Transverse colon (tissue), 4 donors: ENCODE data around the gene SLC25A18. TPM values are rescaled to one million over a fixed set of nuclear protein-coding genes. Genes with fewer than 3 reads are reported as not detected.
"Not testable (repeated sequence)": the region's sequence is repeated elsewhere in the genome, so short reads cannot be mapped to it uniquely, and the experiment has no call there.

Source experiments
- DNase-seq: peaks from one replicate; pipeline ENCODE4 v3.0.0-alpha.2; 2019
- H3K27ac ChIP-seq, 4 donors: fragments of 200-600 bp; sonication (generic); 2 replicates each; pipeline ENCODE4 v1.5.1; 2016 to 2018; ENCODE audit warnings: inconsistent platforms in 4 of 4
- H3K27me3 ChIP-seq: fragments of 200-600 bp; sonication (generic); 2 replicates; pipeline ENCODE4 v1.5.1; 2017; ENCODE audit warnings: inconsistent platforms
- H3K36me3 ChIP-seq, 4 donors: fragments of 200-600 bp; sonication (generic); 2 replicates each; pipeline ENCODE4 v1.5.1; 2017 to 2019; ENCODE audit warnings: inconsistent platforms in 4 of 4
- H3K4me1 ChIP-seq, 4 donors: fragments of 200-600 bp; sonication (generic); 2 replicates each; pipeline ENCODE4 v1.5.1; 2017 to 2020; ENCODE audit warnings: inconsistent platforms in 4 of 4
- H3K4me3 ChIP-seq, 4 donors: fragments of 200-600 bp; sonication (generic); 1 replicate in 1 of 4; 2 replicates in 3 of 4; pipeline versions ENCODE4 v1.5.1 to v1.6.1; 2017 to 2019; ENCODE audit warnings: inconsistent platforms in 4 of 4
- H3K9me3 ChIP-seq, 2 donors: fragments of 200-600 bp; sonication (generic); 2 replicates each; pipeline ENCODE4 v1.5.1; 2017 to 2019; ENCODE audit warnings: inconsistent platforms in 2 of 2
- EP300 ChIP-seq: sonication (generic); formaldehyde crosslinking; IDR thresholded peaks from one replicate; pipeline ENCODE4 v1.6.1; 2017; ENCODE audit warnings: antibody characterized with exemption, low read depth
- POLR2A ChIP-seq: fragments of 450-650 bp; IDR thresholded peaks from one replicate; pipeline ENCODE4 v1.6.1; 2016; ENCODE audit warnings: antibody characterized with exemption, mild to moderate bottlenecking, moderate library complexity
- POLR2AphosphoS5 ChIP-seq, 3 donors: sonication (generic); formaldehyde crosslinking; IDR thresholded peaks; one replicate each; pipeline ENCODE4 v1.6.1; 2016; ENCODE audit warnings: antibody characterized with exemption in 3 of 3
- WGBS, 2 donors: methylation state at CpG; one replicate each; pipeline ENCODE4 v1.1.5; 2018; ENCODE audit warnings: low coverage in 1 of 2; 5-methylcytosine and 5-hydroxymethylcytosine counted together
- in situ Hi-C, 4 donors: fragments of 200-750 bp; cut with MboI; loops; one replicate each; pipeline versions ENCODE4 v1.15.0 to v1.15.1; 2017; ENCODE audit warnings: low sequenced_read_pairs in 3 of 4, low pct_ligation_motif_present in 1 of 4, low pct_unique_long_range_greater_than_20kb in 1 of 4
- intact Hi-C: fragments of 100-400 bp; cut with DNase I; formaldehyde crosslinking; loops from one replicate; pipeline ENCODE4 v1.15.1; 2023; ENCODE audit warnings: low total_unique reads
- total RNA-seq, 4 donors: library from RNA; depleted of rRNA; stranded (reverse); fragments of >200 nt; gene quantifications; one replicate each; pipeline ENCODE4 v1.1.0, GENCODE V29; 2016
- TF ChIP-seq, protein P1 (sequence below), 5 experiments: fragments of 200-600 bp in 3 of 5; fragments of 450-650 bp in 2 of 5; sonication (generic) in 3 of 5; IDR thresholded peaks; 1 replicate in 2 of 5; 2 replicates in 3 of 5; pipeline ENCODE4 v1.5.1; 2016 to 2017; ENCODE audit warnings: antibody characterized with exemption in 5 of 5, inconsistent platforms in 3 of 5, mild to moderate bottlenecking in 2 of 5, moderate library complexity in 1 of 5

The SLC25A18 gene
- total RNA-seq, 4 donors from 2014 or later, result 0.75 to 40.4 (median 1.5) TPM

DNA sequence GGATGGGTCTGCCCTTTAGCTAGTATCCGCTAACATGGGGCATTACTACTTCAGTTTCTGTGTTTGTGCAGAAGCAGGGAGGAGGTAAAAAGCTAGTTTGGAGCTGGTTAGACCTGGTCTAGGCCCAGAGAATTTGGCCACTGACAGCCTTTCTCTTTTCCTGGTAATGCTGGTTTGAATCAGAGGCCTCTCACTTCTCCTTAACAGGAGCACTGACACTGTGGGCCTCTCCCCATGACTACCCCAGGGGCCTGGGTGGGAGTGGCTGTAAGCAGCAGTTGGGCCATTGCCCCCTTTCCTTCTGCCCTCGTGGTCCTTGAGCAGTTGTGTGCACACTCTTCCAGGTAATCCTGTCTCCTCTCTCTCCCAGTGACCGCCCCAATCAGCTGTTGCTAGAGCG, 8.5 kb upstream of the SLC25A18 start:
- Histone ChIP-seq H3K4me3 (no peak overlapping the region), H3K27ac (no peak overlapping the region), H3K36me3 (no peaks in the 10 kb centered on the region), H3K4me1 (peaks cover 0 to 5% (median 0%) of the 10 kb centered on the region in 4 donors), H3K9me3 (no peaks in the 10 kb centered on the region), H3K27me3 (no peaks in the 10 kb centered on the region)
- intact Hi-C loops (loop anchor here (10.0 kb wide), 2 partner anchors 80 to 230 kb away; partner anchors contain the start of gene BCL2L13), in situ Hi-C loops (no loop called here)
- no peak for DNase-seq
- 81 to 100% methylated on average over 3 to 4 of the region's 4 CpGs for WGBS, 2 donors
- TF ChIP-seq, protein P1, sequence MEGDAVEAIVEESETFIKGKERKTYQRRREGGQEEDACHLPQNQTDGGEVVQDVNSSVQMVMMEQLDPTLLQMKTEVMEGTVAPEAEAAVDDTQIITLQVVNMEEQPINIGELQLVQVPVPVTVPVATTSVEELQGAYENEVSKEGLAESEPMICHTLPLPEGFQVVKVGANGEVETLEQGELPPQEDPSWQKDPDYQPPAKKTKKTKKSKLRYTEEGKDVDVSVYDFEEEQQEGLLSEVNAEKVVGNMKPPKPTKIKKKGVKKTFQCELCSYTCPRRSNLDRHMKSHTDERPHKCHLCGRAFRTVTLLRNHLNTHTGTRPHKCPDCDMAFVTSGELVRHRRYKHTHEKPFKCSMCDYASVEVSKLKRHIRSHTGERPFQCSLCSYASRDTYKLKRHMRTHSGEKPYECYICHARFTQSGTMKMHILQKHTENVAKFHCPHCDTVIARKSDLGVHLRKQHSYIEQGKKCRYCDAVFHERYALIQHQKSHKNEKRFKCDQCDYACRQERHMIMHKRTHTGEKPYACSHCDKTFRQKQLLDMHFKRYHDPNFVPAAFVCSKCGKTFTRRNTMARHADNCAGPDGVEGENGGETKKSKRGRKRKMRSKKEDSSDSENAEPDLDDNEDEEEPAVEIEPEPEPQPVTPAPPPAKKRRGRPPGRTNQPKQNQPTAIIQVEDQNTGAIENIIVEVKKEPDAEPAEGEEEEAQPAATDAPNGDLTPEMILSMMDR (IDR thresholded peaks at IDR 0.05), result no peak
- TF ChIP-seq POLR2A (no peak), POLR2AphosphoS5 (IDR thresholded peaks at IDR 0.05) (no peak), EP300 (no peak)

DNA sequence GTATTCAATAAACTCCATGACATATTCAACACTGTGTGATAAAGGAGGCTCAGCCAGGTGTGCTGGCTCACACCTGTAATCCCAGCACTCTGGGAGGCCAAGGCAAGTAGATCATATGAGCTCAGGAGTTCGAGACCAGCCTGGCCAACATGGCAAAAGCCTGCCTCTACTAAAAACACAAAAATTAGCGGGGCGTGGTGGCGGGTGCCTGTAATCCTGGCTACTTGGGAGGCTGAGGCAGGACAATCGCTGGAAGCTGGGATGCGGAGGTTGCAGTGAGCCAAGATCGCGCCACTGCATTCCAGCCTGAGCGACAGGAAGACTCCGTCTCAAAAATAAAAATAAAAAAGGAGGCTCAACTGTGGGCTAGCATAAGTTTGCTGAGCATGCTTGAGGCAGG, 4.1 kb upstream of the SLC25A18 start:
- in situ Hi-C loops, result no loop called here
- no peaks in the 10 kb centered on the region for H3K27me3 ChIP-seq
- H3K27ac ChIP-seq, result no peak overlapping the region
- no peaks in the 10 kb centered on the region for H3K36me3 ChIP-seq
- DNase-seq, result no peak
- peaks cover 0 to 17% (median under 1%) of the 10 kb centered on the region in 4 donors for H3K4me1 ChIP-seq
- no peaks in the 10 kb centered on the region for H3K9me3 ChIP-seq
- H3K4me3 ChIP-seq, result no peak overlapping the region
- 91% methylated on average over 10 of the region's 10 CpGs; no CpG with 5 or more reads in 1 of the 2 donors for WGBS, 2 donors
- TF ChIP-seq EP300 (no peak), POLR2A (no peak), POLR2AphosphoS5 (IDR thresholded peaks at IDR 0.05) (no peak)
- TF ChIP-seq, protein P1 (IDR thresholded peaks at IDR 0.05), result no peak
- intact Hi-C loops, result loop anchor here (10.0 kb wide), 2 partner anchors 76 to 226 kb away; partner anchors contain the start of gene BCL2L13

DNA sequence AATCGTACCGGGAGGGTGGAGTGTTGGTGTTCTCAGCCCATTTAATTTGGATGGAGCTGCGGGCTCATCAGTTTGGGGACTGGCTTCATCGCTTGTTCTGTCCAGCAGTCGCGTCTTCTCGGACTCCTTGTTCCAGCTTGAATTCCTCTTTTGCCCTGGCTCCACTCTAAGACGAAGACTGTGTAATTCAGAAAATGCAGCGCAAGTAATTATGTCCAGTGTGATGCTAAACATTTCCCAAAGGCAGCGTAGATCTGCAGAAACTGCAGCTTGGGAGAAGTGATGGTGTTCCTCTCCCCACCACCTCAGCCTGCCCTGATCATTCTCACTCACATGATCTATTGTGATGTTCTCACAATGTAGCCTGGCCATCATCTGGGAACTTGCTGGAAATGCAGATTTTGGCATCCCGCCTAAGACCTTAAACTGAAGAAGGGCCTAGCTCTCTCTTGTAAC, 666 bp downstream of the SLC25A18 start:
- Histone ChIP-seq H3K4me3 (no peak overlapping the region), H3K27ac (peak overlapping the region; percentile 61 to 93 (median 70)), H3K36me3 (no peaks in the 10 kb centered on the region), H3K27me3 (no peaks in the 10 kb centered on the region), H3K4me1 (peaks cover 0 to 23% (median 0%) of the 10 kb centered on the region in 4 donors), H3K9me3 (no peaks in the 10 kb centered on the region)
- DNase-seq, result peak; percentile 27
- no peak for TF ChIP-seq POLR2A
- TF ChIP-seq POLR2AphosphoS5 (IDR thresholded peaks at IDR 0.05), result peak; percentile 68 to 84 (median 76)
- TF ChIP-seq, protein P1 (IDR thresholded peaks at IDR 0.05), result no peak
- TF ChIP-seq EP300, result peak; percentile 98
- WGBS, 2 donors, result 75 to 76% methylated on average over 3 to 11 of the region's 11 CpGs
- in situ Hi-C loops, result no loop called here
- intact Hi-C loops, result no loop called here

DNA sequence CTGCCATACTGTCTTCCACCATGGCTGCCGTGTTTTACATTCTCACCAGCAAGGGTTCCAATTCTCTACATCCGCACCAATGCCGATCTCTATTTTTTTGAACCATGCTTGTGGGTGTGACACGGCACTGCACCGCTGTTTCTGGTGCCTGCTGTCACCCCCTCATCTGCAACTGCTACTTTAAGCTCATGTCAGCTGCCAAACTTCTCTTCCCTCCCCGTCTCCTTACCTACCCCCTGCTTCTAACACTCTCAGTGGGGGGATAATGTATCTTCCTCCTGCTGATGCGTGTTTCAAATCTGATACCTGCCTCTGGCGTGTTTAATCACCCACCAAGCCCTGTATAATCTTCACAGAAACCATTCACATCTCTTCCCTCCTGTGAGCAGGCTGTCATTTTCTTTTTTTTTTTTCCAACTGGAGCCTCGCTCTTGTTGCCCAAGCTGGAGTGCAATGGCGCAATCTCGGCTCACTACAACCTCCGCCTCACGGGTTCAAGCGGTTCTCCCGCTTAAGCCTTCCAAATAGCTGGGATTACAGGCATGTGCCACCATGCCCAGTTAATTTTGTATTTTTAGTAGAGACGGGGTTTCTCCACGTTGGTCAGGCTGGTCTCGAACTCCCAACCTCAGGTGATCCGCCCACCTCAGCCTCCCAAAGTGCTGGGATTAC, 2.9 kb downstream of the SLC25A18 start:
- in situ Hi-C loops, H3K4me3 ChIP-seq, DNase-seq, intact Hi-C loops, H3K27me3 ChIP-seq, H3K36me3 ChIP-seq, H3K9me3 ChIP-seq: not testable (repeated sequence)
- peak overlapping the region in 3 of 4 donors; percentile 16 to 93 (median 29) for H3K27ac ChIP-seq
- H3K4me1 ChIP-seq, result peaks cover 3 to 32% (median 9%) of the 10 kb centered on the region in 4 donors
- WGBS, 2 donors, result 91 to 92% methylated on average over 6 to 19 of the region's 19 CpGs
